CD8-positive, alpha-beta memory T cell (primary cell): ENCODE measurements around the gene OSBPL3. TPM values are rescaled to one million over a fixed set of nuclear protein-coding genes. Genes with fewer than 3 reads are reported as not detected.

Experiments
- CTCF ChIA-PET: fragments of 350-600 bp; sonication (Branson Sonifier 250); formaldehyde crosslinking; loops from one replicate; lab custom pipeline; 2021; ENCODE audit warnings: antibody characterized with exemption; lab: Charles Lee
- POLR2A ChIA-PET: fragments of 350-600 bp; sonication (Branson Sonifier 250); formaldehyde crosslinking; loops from one replicate; lab custom pipeline; 2021; ENCODE audit warnings: antibody characterized with exemption; lab: Charles Lee
- DNase-seq, 5 donors: peaks; one replicate each; pipeline versions ENCODE4 v3.0.0 to v3.0.0-alpha.2; 2020 to 2022; ENCODE audit warnings: mixed read lengths in 1 of 5
- H3K27ac ChIP-seq: one replicate; pipeline ENCODE4 v1.7.0; 2013; ENCODE audit warnings: low read depth, mild to moderate bottlenecking, low read length, moderate library complexity
- H3K27me3 ChIP-seq: 2 replicates; pipeline ENCODE4 v1.7.0; 2013; ENCODE audit warnings: low read length, mild to moderate bottlenecking; ENCODE audit not compliant: insufficient read depth, poor library complexity, severe bottlenecking
- H3K36me3 ChIP-seq: 2 replicates; pipeline ENCODE4 v1.7.0; 2013; ENCODE audit warnings: mild to moderate bottlenecking, low read length, moderate library complexity; ENCODE audit not compliant: insufficient read depth
- H3K4me1 ChIP-seq: 2 replicates; pipeline ENCODE4 v1.7.0; 2013; ENCODE audit warnings: mild to moderate bottlenecking, low read length, moderate library complexity; ENCODE audit not compliant: insufficient read depth
- H3K4me3 ChIP-seq: 2 replicates; pipeline ENCODE4 v1.7.0; 2013; ENCODE audit warnings: mild to moderate bottlenecking, low read length
- H3K9me3 ChIP-seq: 2 replicates; pipeline ENCODE4 v1.7.0; 2013; ENCODE audit warnings: mild to moderate bottlenecking, low read length
- H3K27ac Mint-ChIP-seq, 8 donors: one replicate each; pipeline ENCODE4 v1.8.0; 2020 to 2021; ENCODE audit warnings: mixed read lengths in 8 of 8, mild to moderate bottlenecking in 6 of 8, inconsistent platforms in 3 of 8, moderate library complexity in 3 of 8
- H3K27me3 Mint-ChIP-seq, 2 donors: one replicate each; pipeline ENCODE4 v1.8.0; 2020 to 2021; ENCODE audit warnings: mixed read lengths in 2 of 2, mild to moderate bottlenecking in 1 of 2, moderate library complexity in 1 of 2
- H3K36me3 Mint-ChIP-seq, 3 donors: one replicate each; pipeline ENCODE4 v1.8.0; 2020 to 2021; ENCODE audit warnings: mixed read lengths in 3 of 3, inconsistent platforms in 1 of 3, mild to moderate bottlenecking in 1 of 3
- H3K4me1 Mint-ChIP-seq, 3 donors: one replicate each; pipeline ENCODE4 v1.8.0; 2020 to 2021; ENCODE audit warnings: mixed read lengths in 3 of 3, inconsistent platforms in 1 of 3, mild to moderate bottlenecking in 1 of 3
- H3K4me3 Mint-ChIP-seq, 7 donors: one replicate each; pipeline ENCODE4 v1.8.0; 2020 to 2021; ENCODE audit warnings: mixed read lengths in 7 of 7, mild to moderate bottlenecking in 6 of 7, moderate library complexity in 4 of 7, inconsistent platforms in 2 of 7
- H3K9me3 Mint-ChIP-seq, 5 donors: one replicate each; pipeline ENCODE4 v1.8.0; 2020 to 2022; ENCODE audit warnings: mixed read lengths in 5 of 5, mild to moderate bottlenecking in 3 of 5, moderate library complexity in 2 of 5, inconsistent platforms in 1 of 5
- polyA plus RNA-seq: library from polyadenylated mRNA; unstranded; fragments of 300-500 nt; fragmentation: Illumina TruSeq; gene quantifications from one replicate; pipeline ENCODE4 v1.2.3, GENCODE V29; 2021
- total RNA-seq, 2 experiments: library from RNA; stranded (reverse); gene quantifications; one replicate each; pipeline ENCODE4 v1.2.3, GENCODE V29; 2021

OSBPL3 gene
- total and polyA plus RNA-seq, 3 experiments from 2014 or later: 16.4 to 72.5 (median 71.7) TPM

- POLR2A ChIA-PET: no interaction called here
Measured at GRCh38 chr7:24902931-24903330, 77.0 kb downstream of the OSBPL3 start.

GRCh38 chr7:24902276-24902675 lies 77.7 kb downstream of the OSBPL3 start:
- Mint-ChIP-seq H3K9me3 (no peaks in the 10 kb centered on the region), H3K27me3 (no peaks in the 10 kb centered on the region), H3K4me1 (peaks cover 51 to 56% (median 55%) of the 10 kb centered on the region in 3 donors), H3K27ac (peak overlapping the region in 1 of 8 donors; percentile 32), H3K36me3 (peaks cover 0 to 3% (median 0%) of the 10 kb centered on the region in 3 donors), H3K4me3 (no peak overlapping the region)
- Histone ChIP-seq H3K4me1 (peaks cover 32% of the 10 kb centered on the region), H3K9me3 (no peaks in the 10 kb centered on the region), H3K36me3 (no peaks in the 10 kb centered on the region), H3K4me3 (no peak overlapping the region), H3K27me3 (no peaks in the 10 kb centered on the region), H3K27ac (no peak overlapping the region)
- no peak for DNase-seq
- POLR2A ChIA-PET: no interaction called here
- CTCF ChIA-PET: interaction anchor here (1.0 kb wide), 2 partner anchors 90 to 191 kb away, joined by 3 read pairs; no protein-coding TSS in a partner anchor

More at GRCh38 chr7:24902931-24903330, 77.0 kb downstream of the OSBPL3 start:
- CTCF ChIA-PET: no interaction called here
- Histone ChIP-seq H3K27ac (no peak overlapping the region), H3K9me3 (no peaks in the 10 kb centered on the region), H3K36me3 (no peaks in the 10 kb centered on the region), H3K4me3 (no peak overlapping the region), H3K27me3 (no peaks in the 10 kb centered on the region), H3K4me1 (peaks cover 39% of the 10 kb centered on the region)
- no peaks in the 10 kb centered on the region for H3K9me3 Mint-ChIP-seq
- no peak overlapping the region for H3K27ac Mint-ChIP-seq
- H3K4me3 Mint-ChIP-seq: peak overlapping the region in 2 of 7 donors; percentile 2 to 41
- H3K36me3 Mint-ChIP-seq: peaks cover 0 to 3% (median 0%) of the 10 kb centered on the region in 3 donors
- H3K4me1 Mint-ChIP-seq: peaks cover 51 to 56% (median 52%) of the 10 kb centered on the region in 3 donors
- no peaks in the 10 kb centered on the region for H3K27me3 Mint-ChIP-seq
- DNase-seq: no peak

- DNase-seq: no peak
- Mint-ChIP-seq H3K4me3 (peak overlapping the region in 1 of 7 donors; percentile 5), H3K27me3 (no peaks in the 10 kb centered on the region), H3K36me3 (no peaks in the 10 kb centered on the region), H3K9me3 (no peaks in the 10 kb centered on the region), H3K4me1 (peaks cover 64 to 78% (median 70%) of the 10 kb centered on the region in 3 donors), H3K27ac (peak overlapping the region in 3 of 8 donors; percentile 8 to 33 (median 29))
- H3K27ac ChIP-seq: no peak overlapping the region
- H3K27me3 ChIP-seq: no peaks in the 10 kb centered on the region
- POLR2A ChIA-PET: interaction anchor here (1.1 to 1.5 kb wide), 2 partner anchors 79 to 80 kb away, joined by 3 to 5 read pairs; partner anchors contain the start of gene OSBPL3
- CTCF ChIA-PET: interaction anchor here (0.6 to 1.9 kb wide), 4 partner anchors 79 to 194 kb away, joined by 3 to 6 read pairs (median 4); no protein-coding TSS in a partner anchor
- no peaks in the 10 kb centered on the region for H3K36me3 ChIP-seq
- no peaks in the 10 kb centered on the region for H3K9me3 ChIP-seq
- no peak overlapping the region for H3K4me3 ChIP-seq
- peaks cover 19% of the 10 kb centered on the region for H3K4me1 ChIP-seq
Measured at GRCh38 chr7:24899905-24900304, 80.1 kb downstream of the OSBPL3 start.

GRCh38 chr7:24899161-24899560 lies 80.8 kb downstream of the OSBPL3 start:
- no peak for DNase-seq
- Histone ChIP-seq H3K4me1 (peaks cover 22% of the 10 kb centered on the region), H3K27me3 (no peaks in the 10 kb centered on the region), H3K27ac (no peak overlapping the region), H3K36me3 (no peaks in the 10 kb centered on the region), H3K4me3 (no peak overlapping the region), H3K9me3 (no peaks in the 10 kb centered on the region)
- Mint-ChIP-seq H3K27me3 (no peaks in the 10 kb centered on the region), H3K9me3 (no peaks in the 10 kb centered on the region), H3K27ac (peak overlapping the region in 5 of 8 donors; percentile 13 to 49 (median 44)), H3K4me3 (peak overlapping the region in 5 of 7 donors; percentile 8 to 54 (median 15)), H3K36me3 (no peaks in the 10 kb centered on the region), H3K4me1 (peaks cover 64 to 86% (median 78%) of the 10 kb centered on the region in 3 donors)
- ChIA-PET POLR2A (interaction anchor here (1.0 to 1.3 kb wide), 2 partner anchors 13 to 80 kb away, joined by 4 to 8 read pairs; no protein-coding TSS in a partner anchor), CTCF (interaction anchor here (0.6 to 1.9 kb wide), 5 partner anchors 11 to 195 kb away, joined by 3 to 6 read pairs (median 4); no protein-coding TSS in a partner anchor)

- Mint-ChIP-seq H3K4me3 (peak overlapping the region in 4 of 7 donors; percentile 8 to 54 (median 27)), H3K27ac (peak overlapping the region in 6 of 8 donors; percentile 12 to 49 (median 29)), H3K36me3 (no peaks in the 10 kb centered on the region), H3K4me1 (peaks cover 67 to 88% (median 82%) of the 10 kb centered on the region in 3 donors), H3K9me3 (no peaks in the 10 kb centered on the region), H3K27me3 (no peaks in the 10 kb centered on the region)
- no peak for DNase-seq
- Histone ChIP-seq H3K4me1 (peaks cover 22% of the 10 kb centered on the region), H3K36me3 (no peaks in the 10 kb centered on the region), H3K27ac (no peak overlapping the region), H3K9me3 (no peaks in the 10 kb centered on the region), H3K27me3 (no peaks in the 10 kb centered on the region), H3K4me3 (no peak overlapping the region)
- ChIA-PET POLR2A (interaction anchor here (1.0 to 1.3 kb wide), 3 partner anchors 11 to 81 kb away, joined by 4 to 8 read pairs (median 8); no protein-coding TSS in a partner anchor), CTCF (interaction anchor here (1.0 to 1.3 kb wide), 2 partner anchors 12 to 81 kb away, joined by 3 to 4 read pairs; no protein-coding TSS in a partner anchor)
Measured at GRCh38 chr7:24898691-24899090, 81.3 kb downstream of the OSBPL3 start.

- H3K27ac Mint-ChIP-seq: peak overlapping the region; percentile 3 to 64 (median 40)
- Histone ChIP-seq H3K4me3 (no peak overlapping the region), H3K27ac (no peak overlapping the region), H3K4me1 (peaks cover 22% of the 10 kb centered on the region), H3K36me3 (no peaks in the 10 kb centered on the region), H3K9me3 (no peaks in the 10 kb centered on the region), H3K27me3 (no peaks in the 10 kb centered on the region)
- H3K27me3 Mint-ChIP-seq: no peaks in the 10 kb centered on the region
- H3K9me3 Mint-ChIP-seq: no peaks in the 10 kb centered on the region
- ChIA-PET CTCF (interaction anchor here (0.9 to 2.2 kb wide), 10 partner anchors 9 to 174 kb away, joined by 3 to 8 read pairs (median 4); partner anchors contain the start of gene OSBPL3), POLR2A (no interaction called here)
- H3K4me3 Mint-ChIP-seq: peak overlapping the region in 2 of 7 donors; percentile 2 to 24
- H3K36me3 Mint-ChIP-seq: peaks cover 0 to 16% (median 4%) of the 10 kb centered on the region in 3 donors
- DNase-seq: no peak
- H3K4me1 Mint-ChIP-seq: peaks cover 48 to 73% (median 73%) of the 10 kb centered on the region in 3 donors
Measured at GRCh38 chr7:24896031-24896501, 83.9 kb downstream of the OSBPL3 start.

GRCh38 chr7:24894429-24895221 lies 85.4 kb downstream of the OSBPL3 start:
- no peaks in the 10 kb centered on the region for H3K36me3 ChIP-seq
- CTCF ChIA-PET: interaction anchor here (1.2 to 2.2 kb wide), 2 partner anchors 84 to 87 kb away, joined by 6 to 7 read pairs; no protein-coding TSS in a partner anchor
- Mint-ChIP-seq H3K4me1 (peaks cover 38 to 64% (median 63%) of the 10 kb centered on the region in 3 donors), H3K27ac (peak overlapping the region in 5 of 8 donors; percentile 10 to 74 (median 48)), H3K27me3 (no peaks in the 10 kb centered on the region), H3K36me3 (peaks cover 0 to 29% (median 11%) of the 10 kb centered on the region in 3 donors), H3K4me3 (no peak overlapping the region), H3K9me3 (no peaks in the 10 kb centered on the region)
- POLR2A ChIA-PET: interaction anchor here (0.6 kb wide), 1 partner anchor 286 kb away, joined by 3 read pairs; no protein-coding TSS in a partner anchor
- H3K27ac ChIP-seq: no peak overlapping the region
- peaks cover 17% of the 10 kb centered on the region for H3K4me1 ChIP-seq
- no peak for DNase-seq
- H3K9me3 ChIP-seq: no peaks in the 10 kb centered on the region
- H3K4me3 ChIP-seq: no peak overlapping the region
- H3K27me3 ChIP-seq: no peaks in the 10 kb centered on the region
